ACC112 (cell line): ENCODE results near the gene KLHL22.

Source experiments
- H2AFZ ChIP-seq: fragments of 200-600 bp; sonication (generic); one replicate; pipeline ENCODE4 v1.6.0; 2017; ENCODE audit warnings: antibody characterized with exemption, low read length; ENCODE audit not compliant: unreplicated experiment
- H3K27ac ChIP-seq: fragments of 200-600 bp; sonication (generic); 2 replicates; pipeline ENCODE4 v1.5.1; 2014; ENCODE audit warnings: low read depth, mild to moderate bottlenecking, antibody characterized with exemption, low read length, moderate library complexity
- H3K27me3 ChIP-seq: fragments of 200-600 bp; sonication (generic); 2 replicates; pipeline ENCODE4 v1.6.1; 2014; ENCODE audit warnings: mild to moderate bottlenecking, antibody characterized with exemption, low read length, moderate library complexity, mixed read lengths; ENCODE audit not compliant: insufficient read depth
- H3K36me3 ChIP-seq: fragments of 200-600 bp; sonication (generic); 2 replicates; pipeline ENCODE4 v1.6.1; 2016; ENCODE audit warnings: mild to moderate bottlenecking, antibody characterized with exemption, low read length, moderate library complexity, mixed read lengths; ENCODE audit not compliant: insufficient read depth
- H3K4me1 ChIP-seq: fragments of 200-600 bp; sonication (generic); one replicate; pipeline ENCODE4 v1.6.1; 2016; ENCODE audit warnings: low read length, mixed read lengths; ENCODE audit not compliant: insufficient read depth, unreplicated experiment, control insufficient read depth
- H3K4me3 ChIP-seq: fragments of 200-600 bp; sonication (generic); 2 replicates; pipeline ENCODE4 v1.5.1; 2014; ENCODE audit warnings: mild to moderate bottlenecking, low read depth, low read length
- H3K79me2 ChIP-seq: fragments of 200-600 bp; sonication (generic); one replicate; pipeline ENCODE4 v1.6.0; 2016; ENCODE audit warnings: low read length; ENCODE audit not compliant: control insufficient read depth, unreplicated experiment, insufficient read depth

KLHL22 gene

GRCh38 chr22:20499769-20500168, 4.2 kb upstream of the KLHL22 start:
- Histone ChIP-seq H3K4me3 (no peak overlapping the region), H3K36me3 (no peaks in the 10 kb centered on the region), H3K79me2 (peaks cover 5% of the 10 kb centered on the region), H3K27ac (no peak overlapping the region), H3K4me1 (peaks cover 9% of the 10 kb centered on the region), H2AFZ (no peak overlapping the region), H3K27me3 (no peaks in the 10 kb centered on the region)

- Histone ChIP-seq H3K79me2 (peaks cover 14% of the 10 kb centered on the region), H3K36me3 (no peaks in the 10 kb centered on the region), H3K4me3 (no peak overlapping the region), H2AFZ (no peak overlapping the region), H3K4me1 (peaks cover 5% of the 10 kb centered on the region), H3K27ac (no peak overlapping the region), H3K27me3 (no peaks in the 10 kb centered on the region)
These were observed 3.3 kb upstream of the KLHL22 start for GRCh38 chr22:20498913-20499312.

- H3K4me3 ChIP-seq, result no peak overlapping the region
- no peak overlapping the region for H3K27ac ChIP-seq
- no peak overlapping the region for H2AFZ ChIP-seq
- H3K79me2 ChIP-seq, result peaks cover 23% of the 10 kb centered on the region
- H3K27me3 ChIP-seq, result no peaks in the 10 kb centered on the region
- peaks cover 3% of the 10 kb centered on the region for H3K4me1 ChIP-seq
- H3K36me3 ChIP-seq, result no peaks in the 10 kb centered on the region
These were observed 1.8 kb upstream of the KLHL22 start for GRCh38 chr22:20497426-20497825.

- H3K27me3 ChIP-seq, result no peaks in the 10 kb centered on the region
- H3K4me1 ChIP-seq, result peaks cover 3% of the 10 kb centered on the region
- no peaks in the 10 kb centered on the region for H3K36me3 ChIP-seq
- H3K4me3 ChIP-seq, result peak overlapping the region; percentile 87
- H3K79me2 ChIP-seq, result peaks cover 32% of the 10 kb centered on the region
- H2AFZ ChIP-seq, result peak overlapping the region; percentile 47
- peak overlapping the region; percentile 77 for H3K27ac ChIP-seq
These were observed 476 bp upstream of the KLHL22 start for GRCh38 chr22:20495861-20496681.

- no peaks in the 10 kb centered on the region for H3K36me3 ChIP-seq
- no peaks in the 10 kb centered on the region for H3K27me3 ChIP-seq
- no peak overlapping the region for H3K27ac ChIP-seq
- H3K79me2 ChIP-seq, result peaks cover 37% of the 10 kb centered on the region
- H2AFZ ChIP-seq, result no peak overlapping the region
- no peak overlapping the region for H3K4me3 ChIP-seq
- no peaks in the 10 kb centered on the region for H3K4me1 ChIP-seq
These were observed 4.2 kb downstream of the KLHL22 start for GRCh38 chr22:20491346-20491745.

- Histone ChIP-seq H2AFZ (no peak overlapping the region), H3K4me1 (no peaks in the 10 kb centered on the region), H3K27me3 (no peaks in the 10 kb centered on the region), H3K79me2 (peaks cover 37% of the 10 kb centered on the region), H3K36me3 (no peaks in the 10 kb centered on the region), H3K27ac (no peak overlapping the region), H3K4me3 (no peak overlapping the region)
These were observed 4.7 kb downstream of the KLHL22 start for GRCh38 chr22:20490941-20491307.

- H3K27me3 ChIP-seq, result no peaks in the 10 kb centered on the region
- H3K36me3 ChIP-seq, result no peaks in the 10 kb centered on the region
- no peak overlapping the region for H3K4me3 ChIP-seq
- no peak overlapping the region for H2AFZ ChIP-seq
- H3K4me1 ChIP-seq, result no peaks in the 10 kb centered on the region
- H3K79me2 ChIP-seq, result peaks cover 37% of the 10 kb centered on the region
- H3K27ac ChIP-seq, result no peak overlapping the region
These were observed 5.2 kb downstream of the KLHL22 start for GRCh38 chr22:20490183-20490940.

GRCh38 chr22:20488946-20489345, 6.6 kb downstream of the KLHL22 start:
- peaks cover 24% of the 10 kb centered on the region for H3K79me2 ChIP-seq
- no peaks in the 10 kb centered on the region for H3K4me1 ChIP-seq
- H2AFZ ChIP-seq, result no peak overlapping the region
- H3K4me3 ChIP-seq, result no peak overlapping the region
- H3K27me3 ChIP-seq, result no peaks in the 10 kb centered on the region
- H3K36me3 ChIP-seq, result no peaks in the 10 kb centered on the region
- H3K27ac ChIP-seq, result no peak overlapping the region

GRCh38 chr22:20487715-20488114, 7.9 kb downstream of the KLHL22 start:
- Histone ChIP-seq H3K27me3 (no peaks in the 10 kb centered on the region), H3K4me3 (no peak overlapping the region), H2AFZ (no peak overlapping the region), H3K4me1 (no peaks in the 10 kb centered on the region), H3K79me2 (peaks cover 14% of the 10 kb centered on the region), H3K27ac (no peak overlapping the region), H3K36me3 (no peaks in the 10 kb centered on the region)

- no peaks in the 10 kb centered on the region for H3K36me3 ChIP-seq
- no peak overlapping the region for H2AFZ ChIP-seq
- no peaks in the 10 kb centered on the region for H3K27me3 ChIP-seq
- no peak overlapping the region for H3K4me3 ChIP-seq
- no peak overlapping the region for H3K27ac ChIP-seq
- peaks cover 7% of the 10 kb centered on the region for H3K79me2 ChIP-seq
- H3K4me1 ChIP-seq, result no peaks in the 10 kb centered on the region
These were observed 9.4 kb downstream of the KLHL22 start for GRCh38 chr22:20486229-20486628.
